Loucy (cell line): ENCODE measurements around the gene GRID1.

Experiments
- CTCF ChIP-seq: fragments of 200-600 bp; sonication (generic); conservative IDR thresholded peaks from 2 replicates; pipeline ENCODE4 v1.5.1; 2014; ENCODE audit warnings: mild to moderate bottlenecking, antibody characterized with exemption, low read length
- EZH2phosphoT487 ChIP-seq: fragments of 200-600 bp; IDR thresholded peaks from 2 replicates; pipeline ENCODE4 v1.6.1; 2018; ENCODE audit warnings: antibody characterized with exemption, mild to moderate bottlenecking, moderate library complexity, borderline replicate concordance

GRCh38 chr10:86207226-86207625 is 159.4 kb downstream of the GRID1 start:
- TF ChIP-seq CTCF (no peak), EZH2phosphoT487 (no peak)
